IMR-90 (cell line): Measurements from ENCODE around the gene NRN1. TPM values are rescaled to one million over a fixed set of nuclear protein-coding genes. Genes with fewer than 3 reads are reported as not detected.

ENCODE experiments used
- ATAC-seq: fragments of 200-7000 bp; cut with Tn5 transposase; 2 replicates; pipeline ENCODE4 v1.9.1; 2020; ENCODE audit warnings: low read depth, mild to moderate bottlenecking, moderate library complexity
- BruUV-seq: library from RNA; stranded (reverse); fragments of 400-500 nt; replicated peaks from 2 replicates; lab custom pipeline; 2021; lab: Mats Ljungman, UMichigan
- CTCF ChIA-PET: fragments of 300-600 bp; formaldehyde crosslinking; extraction: SDS; loops from one replicate; lab custom pipeline; 2021; ENCODE audit warnings: antibody characterized with exemption; lab: Yijun Ruan, JAX
- POLR2A ChIA-PET: fragments of 300-600 bp; sonication (Branson Sonifier 250); formaldehyde crosslinking; loops from one replicate; lab custom pipeline; 2022; ENCODE audit warnings: antibody characterized with exemption; ENCODE audit not compliant: unreplicated experiment; lab: Charles Lee
- DNase-seq: peaks from one replicate; pipeline ENCODE4 v3.0.0; 2013
- H2AFZ ChIP-seq: replicated peaks from 2 replicates; pipeline ENCODE3; 2013; ENCODE audit warnings: low read length, mild to moderate bottlenecking; ENCODE audit not compliant: poor library complexity
- H2AK5ac ChIP-seq: 2 replicates; pipeline ENCODE4 v1.6.1; 2013; ENCODE audit warnings: low read depth, low read length, inconsistent platforms
- H2AK9ac ChIP-seq: replicated peaks from 2 replicates; pipeline ENCODE3; 2013; ENCODE audit warnings: mild to moderate bottlenecking, low read depth, low read length, moderate library complexity; ENCODE audit not compliant: poor library complexity
- H2BK120ac ChIP-seq: 2 replicates; pipeline ENCODE4 v1.6.1; 2013; ENCODE audit warnings: low read depth, low read length, inconsistent platforms
- H2BK15ac ChIP-seq: 3 replicates; pipeline ENCODE4 v1.6.1; 2013; ENCODE audit warnings: low read depth, low read length, inconsistent platforms
- H2BK20ac ChIP-seq: 2 replicates; pipeline ENCODE4 v1.6.1; 2013; ENCODE audit warnings: low read depth, mild to moderate bottlenecking, inconsistent platforms, low read length, moderate library complexity
- H2BK5ac ChIP-seq: 2 replicates; pipeline ENCODE4 v1.6.1; 2013; ENCODE audit warnings: mild to moderate bottlenecking, low read depth, low read length, inconsistent platforms; ENCODE audit not compliant: poor library complexity, severe bottlenecking
- H3K14ac ChIP-seq: replicated peaks from 2 replicates; pipeline ENCODE4 v1.6.1; 2013; ENCODE audit warnings: low read depth, low read length, inconsistent platforms
- H3K18ac ChIP-seq: 2 replicates; pipeline ENCODE4 v1.6.1; 2013; ENCODE audit warnings: low read depth, low read length, control low read depth
- H3K23ac ChIP-seq: 2 replicates; pipeline ENCODE4 v1.6.1; 2013; ENCODE audit warnings: low read depth, low read length, inconsistent platforms
- H3K27ac ChIP-seq: 2 replicates; pipeline ENCODE4 v1.5.1; 2013; ENCODE audit warnings: mild to moderate bottlenecking, control low read depth, low read length; ENCODE audit not compliant: insufficient read depth
- H3K27me3 ChIP-seq: 2 replicates; pipeline ENCODE4 v1.6.1; 2013; ENCODE audit warnings: low read length; ENCODE audit not compliant: control insufficient read depth, insufficient read depth
- H3K36me3 ChIP-seq: 2 replicates; pipeline ENCODE4 v1.6.1; 2013; ENCODE audit warnings: low read length, mixed read lengths; ENCODE audit not compliant: control insufficient read depth, insufficient read depth
- H3K4ac ChIP-seq: 2 replicates; pipeline ENCODE4 v1.6.1; 2013; ENCODE audit warnings: low read depth, low read length, inconsistent platforms
- H3K4me1 ChIP-seq: 2 replicates; pipeline ENCODE4 v1.6.1; 2013; ENCODE audit warnings: low read length, mixed read lengths; ENCODE audit not compliant: control insufficient read depth, insufficient read depth
- H3K4me2 ChIP-seq: 2 replicates; pipeline ENCODE4 v1.6.1; 2013; ENCODE audit warnings: low read depth, mild to moderate bottlenecking, control low read depth, low read length, moderate library complexity
- H3K4me3 ChIP-seq: 2 replicates; pipeline ENCODE4 v1.5.1; 2013; ENCODE audit warnings: low read depth, mild to moderate bottlenecking, control low read depth, low read length, moderate library complexity; ENCODE audit not compliant: insufficient read depth
- H3K56ac ChIP-seq: 2 replicates; pipeline ENCODE4 v1.6.1; 2013; ENCODE audit warnings: low read length, inconsistent platforms; ENCODE audit not compliant: insufficient read depth; ENCODE audit errors: extremely low read depth
- H3K79me1 ChIP-seq, 2 experiments: 2 replicates each; pipeline ENCODE4 v1.6.1; 2013; ENCODE audit warnings: low read length in 2 of 2, inconsistent platforms in 1 of 2, low read depth in 1 of 2
- H3K9ac ChIP-seq: 2 replicates; pipeline ENCODE4 v1.6.1; 2013; ENCODE audit warnings: low read depth, low read length, control low read depth
- H3K9me1 ChIP-seq: 2 replicates; pipeline ENCODE4 v1.6.1; 2013; ENCODE audit warnings: low read length, inconsistent platforms; ENCODE audit not compliant: insufficient read depth
- H3K9me3 ChIP-seq: 2 replicates; pipeline ENCODE4 v1.6.1; 2013; ENCODE audit warnings: low read length; ENCODE audit not compliant: control insufficient read depth, insufficient read depth
- H4K20me1 ChIP-seq: 2 replicates; pipeline ENCODE4 v1.6.1; 2013; ENCODE audit warnings: low read length, inconsistent platforms; ENCODE audit not compliant: insufficient read depth
- H4K5ac ChIP-seq: 2 replicates; pipeline ENCODE4 v1.6.1; 2013; ENCODE audit warnings: mild to moderate bottlenecking, low read depth, low read length, control low read depth
- H4K8ac ChIP-seq, 2 experiments: 2 replicates each; pipeline ENCODE4 v1.6.1; 2013; ENCODE audit warnings: low read depth in 2 of 2, low read length in 2 of 2, control low read depth in 1 of 2, inconsistent platforms in 1 of 2
- H4K91ac ChIP-seq: 2 replicates; pipeline ENCODE4 v1.6.1; 2013; ENCODE audit warnings: low read depth, low read length, inconsistent platforms; ENCODE audit not compliant: insufficient read depth
- BHLHE40 ChIP-seq: fragments of 150-350 bp; IDR thresholded peaks from 2 replicates; pipeline ENCODE4 v1.6.1; 2016; ENCODE audit warnings: mild to moderate bottlenecking, low read depth, low read length
- ELK1 ChIP-seq: fragments of 150-350 bp; IDR thresholded peaks from 2 replicates; pipeline ENCODE4 v1.6.1; 2016; ENCODE audit warnings: low read depth, mild to moderate bottlenecking, low read length, moderate library complexity, borderline replicate concordance
- POLR2A ChIP-seq: IDR thresholded peaks from 2 replicates; pipeline ENCODE4 v1.6.1; 2012; ENCODE audit warnings: mild to moderate bottlenecking, low read depth, low read length
- RFX5 ChIP-seq: IDR thresholded peaks from 2 replicates; pipeline ENCODE4 v1.8.0; 2012; ENCODE audit warnings: low read depth, mild to moderate bottlenecking, low read length, moderate library complexity
- USF2 ChIP-seq: fragments of 150-350 bp; IDR thresholded peaks from 2 replicates; pipeline ENCODE4 v1.6.1; 2017; ENCODE audit warnings: mild to moderate bottlenecking, antibody characterized with exemption, low read length, low read depth
- WGBS, 2 experiments: methylation state at CpG; one replicate each; pipeline versions ENCODE4 v1.1.5 to v1.1.7; 2013; ENCODE audit warnings: missing lambda C conversion rate in 2 of 2; ENCODE audit not compliant: insufficient read length in 1 of 2; ENCODE audit errors: extremely low coverage in 2 of 2; 5-methylcytosine and 5-hydroxymethylcytosine counted together
- dilution Hi-C: fragments of 300-500 bp; cut with HindIII; formaldehyde crosslinking; loops from one replicate; pipeline ENCODE4 v1.14.3; 2018; ENCODE audit warnings: low sequenced_read_pairs; ENCODE audit not compliant: unreplicated experiment
- in situ Hi-C: fragments of 300-500 bp; cut with MboI; formaldehyde crosslinking; loops from 3 replicates; pipeline ENCODE4 v1.14.3; 2019; ENCODE audit warnings: low sequenced_read_pairs, inconsistent platforms, mixed read lengths
- intact Hi-C: fragments of 100-400 bp; cut with micrococcal nuclease; formaldehyde crosslinking; loops from 2 replicates; pipeline ENCODE4 v1.10.0; 2022
- polyA plus RNA-seq, 3 experiments: library from polyadenylated mRNA; depleted of rRNA; stranded (reverse); fragments of >200 nt; gene quantifications; 2 replicates each; pipeline ENCODE4 v1.2.3, GENCODE V29; 2012; ENCODE audit warnings: low replicate concordance in 1 of 3
- total RNA-seq: library from RNA; depleted of rRNA; stranded (reverse); fragments of >200 nt; gene quantifications from 2 replicates; pipeline ENCODE4 v1.2.3, GENCODE V29; 2012

NRN1 gene
- total and polyA plus RNA-seq, 2 of the 4 experiments (the other 2 are of a cell fraction), result not detected

GRCh38 chr6:5981126-5982026 is 25.3 kb downstream of the NRN1 start:
- H2BK15ac ChIP-seq, result no peak overlapping the region
- in situ Hi-C loops (loop anchor here (25.0 kb wide), 1 partner anchor 519 kb away; no protein-coding TSS in a partner anchor), intact Hi-C loops (no loop called here), dilution Hi-C loops (no loop called here)
- H4K5ac ChIP-seq, result no peak overlapping the region
- H3K14ac ChIP-seq, result no peak overlapping the region
- no peak overlapping the region for H3K4ac ChIP-seq
- H4K8ac ChIP-seq, result no peak overlapping the region
- H3K27me3 ChIP-seq, result no peaks in the 10 kb centered on the region
- no peak for ATAC-seq
- no peak overlapping the region for H2BK20ac ChIP-seq
- H3K9me3 ChIP-seq, result no peaks in the 10 kb centered on the region
- CTCF ChIA-PET, result no interaction called here
- H3K9me1 ChIP-seq, result no peaks in the 10 kb centered on the region
- H3K18ac ChIP-seq, result no peak overlapping the region
- no peaks in the 10 kb centered on the region for H4K20me1 ChIP-seq
- no peak overlapping the region for H2AK5ac ChIP-seq
- no peak overlapping the region for H3K23ac ChIP-seq
- H3K4me1 ChIP-seq, result no peaks in the 10 kb centered on the region
- no peak overlapping the region for H2BK5ac ChIP-seq
- no peaks in the 10 kb centered on the region for H3K79me1 ChIP-seq
- no peak overlapping the region for H3K9ac ChIP-seq
- 57% methylated on average over 1 of the region's 7 CpGs; no CpG with 5 or more reads in 1 of the 2 experiments for WGBS, 2 experiments
- BruUV-seq, result no TSS peak
- no peak overlapping the region for H4K91ac ChIP-seq
- H2AK9ac ChIP-seq, result no peak overlapping the region
- H3K27ac ChIP-seq, result no peak overlapping the region
- no peaks in the 10 kb centered on the region for H3K36me3 ChIP-seq
- H3K4me3 ChIP-seq, result no peak overlapping the region
- TF ChIP-seq BHLHE40 (no peak), ELK1 (no peak), POLR2A (no peak), USF2 (no peak), RFX5 (no peak)
- no peak overlapping the region for H2AFZ ChIP-seq
- POLR2A ChIA-PET, result no interaction called here
- no peak overlapping the region for H3K4me2 ChIP-seq
- no peak overlapping the region for H3K56ac ChIP-seq
- DNase-seq, result peak; percentile 9
- no peak overlapping the region for H2BK120ac ChIP-seq
